H54 (cell line): Measurements from ENCODE around the gene STEAP1B.
"Not testable (repeated sequence)": the region's sequence is repeated elsewhere in the genome, so short reads cannot be mapped to it uniquely, and the experiment has no call there.

Source experiments
- DNase-seq: peaks from one replicate; pipeline ENCODE4 v3.0.0; 2011; ENCODE audit warnings: low spot score, mixed read lengths; ENCODE audit not compliant: insufficient read length
- FAIRE-seq: peaks from 3 replicates; lab custom pipeline; 2011; peaks lifted over from hg19 to GRCh38; lab: Jason Lieb, UNC
- POLR2A ChIP-seq: IDR thresholded peaks from 2 replicates; pipeline ENCODE4 v1.6.1; 2011; ENCODE audit warnings: low read depth, mild to moderate bottlenecking, low read length

The STEAP1B gene

DNA sequence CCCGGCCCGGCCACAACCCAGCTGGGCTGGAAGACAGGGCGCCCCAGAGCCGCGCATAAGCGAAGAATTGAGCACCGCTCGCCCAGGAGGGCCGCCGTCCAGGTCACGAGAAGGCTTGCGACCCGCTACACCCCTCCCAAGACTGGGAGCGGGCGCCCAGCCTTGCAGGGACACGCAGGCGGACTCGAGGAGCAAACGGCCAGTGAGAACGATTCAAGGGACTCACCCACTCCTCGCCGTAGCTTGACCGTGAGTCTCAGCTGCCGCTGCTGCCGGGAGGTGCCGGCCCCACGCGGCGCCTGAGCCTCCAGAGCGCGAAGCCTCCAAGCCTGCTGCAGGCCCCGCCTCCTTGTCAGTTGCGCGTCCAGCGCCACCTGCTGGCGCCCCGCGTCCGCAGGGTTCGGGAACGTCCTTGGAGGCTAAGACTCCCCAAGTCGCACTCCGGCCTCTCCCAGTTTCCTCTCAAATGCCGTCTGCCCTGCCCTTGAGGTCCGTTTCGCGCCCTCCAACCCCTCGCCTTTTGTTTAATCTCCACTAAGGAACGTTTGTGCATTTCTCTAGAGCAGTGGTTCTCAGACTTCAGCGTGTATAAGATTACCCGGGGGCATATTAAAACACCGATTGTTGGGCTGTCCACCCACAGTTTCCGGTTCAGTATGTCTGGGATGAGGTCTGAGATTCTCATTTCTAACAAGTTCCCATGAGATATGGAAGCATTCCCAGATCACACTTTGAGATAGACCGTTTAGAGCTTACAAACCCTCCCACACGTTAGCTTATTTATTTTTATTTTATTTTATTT lies at the start of gene STEAP1B:
Gene STEAP1B (minus strand): TSS at position 301 of the 802 bp plus-strand sequence. CDS start 5,333 bp downstream, outside the sequence.
- not testable (repeated sequence) for DNase-seq, FAIRE-seq

DNA sequence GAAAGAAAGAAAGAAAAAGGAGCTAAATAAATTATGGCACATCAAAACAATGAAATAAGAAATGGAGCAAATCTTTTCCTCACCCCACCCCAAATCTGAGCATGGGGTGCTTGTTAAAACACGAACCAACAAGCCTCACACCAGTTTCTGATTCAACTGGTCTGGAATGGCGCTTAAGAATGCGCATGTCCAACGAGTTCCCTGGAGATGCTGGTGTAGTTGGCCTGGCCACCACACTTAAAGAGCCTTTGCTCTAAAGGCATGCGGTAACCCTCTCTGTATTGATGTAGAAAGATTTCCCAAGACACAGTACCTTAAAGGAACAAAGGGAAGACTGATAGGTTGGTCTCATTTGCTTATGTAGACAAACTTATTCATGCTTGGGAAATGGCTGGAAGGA lies 49.1 kb upstream of the STEAP1B start:
- FAIRE-seq (no peak), DNase-seq (no peak)
- TF ChIP-seq POLR2A, result no peak

DNA sequence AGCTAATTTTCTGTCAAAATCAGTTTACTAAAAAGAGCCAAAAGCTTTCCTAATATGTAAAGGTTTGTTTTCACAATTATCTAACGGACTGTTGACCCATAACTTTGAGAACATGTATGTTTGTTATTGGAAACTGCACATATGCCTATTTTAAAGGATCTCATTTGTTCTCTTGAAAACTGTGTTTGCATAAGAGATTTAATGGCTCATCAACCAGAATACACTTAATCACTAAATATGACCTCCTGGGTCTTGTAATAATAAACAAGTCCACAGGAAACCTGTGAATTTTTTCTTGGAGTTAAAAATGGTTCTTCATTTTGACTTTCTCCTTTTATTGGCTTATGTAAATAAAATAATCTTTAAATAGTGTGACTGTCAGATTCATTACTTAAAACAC lies 48.3 kb upstream of the STEAP1B start:
- TF ChIP-seq POLR2A, result no peak
- no peak for DNase-seq
- FAIRE-seq, result no peak

DNA sequence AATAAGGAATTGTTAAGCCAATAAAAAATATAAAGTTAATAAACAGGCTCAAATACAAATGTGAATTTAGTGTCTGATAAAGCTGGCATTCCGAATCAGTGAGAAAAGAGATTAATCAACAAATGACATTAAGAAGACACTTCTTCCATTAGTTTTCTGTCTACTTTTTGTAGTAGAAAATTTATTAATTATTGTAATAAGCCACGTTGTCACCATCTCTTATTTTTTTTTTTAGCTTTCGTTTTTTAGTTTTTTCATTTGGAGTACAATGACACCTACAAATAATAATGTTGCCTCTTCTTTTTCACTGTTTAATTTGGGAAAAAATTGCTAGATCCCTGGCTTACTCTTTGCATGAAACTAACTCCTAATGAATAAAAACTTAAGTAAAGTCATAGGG lies 46.8 kb upstream of the STEAP1B start:
- TF ChIP-seq POLR2A, result no peak
- DNase-seq, result no peak
- FAIRE-seq, result no peak

DNA sequence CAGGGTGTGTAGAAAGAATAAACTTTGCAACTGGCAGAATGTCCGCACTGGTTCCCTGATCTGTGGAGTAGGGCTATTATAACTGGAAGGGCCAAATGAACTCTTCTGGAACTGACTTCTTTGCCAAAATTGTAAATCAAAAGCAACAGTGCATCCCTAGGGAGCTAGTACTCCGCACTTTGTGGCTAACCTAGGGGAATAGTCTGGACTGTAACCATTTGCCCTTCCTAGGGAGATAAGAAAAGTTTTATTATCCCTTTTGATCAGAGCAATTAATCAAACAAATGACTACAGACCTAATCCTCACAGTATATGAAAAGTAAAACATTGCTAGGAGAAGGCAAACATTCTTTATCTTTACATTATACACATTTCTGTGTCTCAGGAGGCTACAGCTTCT lies 45.5 kb upstream of the STEAP1B start:
- no peak for FAIRE-seq
- TF ChIP-seq POLR2A, result no peak

DNA sequence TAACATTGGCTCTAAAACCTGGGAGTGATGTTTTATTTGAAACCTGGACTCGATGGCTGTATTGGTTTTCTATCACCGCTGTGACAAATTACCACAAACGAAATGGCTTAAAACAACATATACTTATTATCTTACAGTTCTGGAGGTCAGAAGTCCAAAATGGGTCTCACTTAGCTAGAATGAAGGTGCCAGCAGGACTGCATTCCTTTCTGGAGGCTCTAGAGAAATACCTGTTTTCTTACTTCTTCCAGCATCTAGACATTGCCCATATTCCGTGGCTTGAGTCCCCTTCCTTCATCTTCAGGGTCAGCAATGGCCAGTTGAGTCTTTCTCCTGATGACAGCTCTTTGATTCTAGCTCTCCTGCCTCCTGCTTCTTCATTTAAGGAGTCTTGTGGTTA lies 44.3 kb upstream of the STEAP1B start:
- no peak for TF ChIP-seq POLR2A
- FAIRE-seq, result no peak
- DNase-seq, result no peak

More for the DNA sequence above, 45.5 kb upstream of the STEAP1B start:
- no peak for DNase-seq

DNA sequence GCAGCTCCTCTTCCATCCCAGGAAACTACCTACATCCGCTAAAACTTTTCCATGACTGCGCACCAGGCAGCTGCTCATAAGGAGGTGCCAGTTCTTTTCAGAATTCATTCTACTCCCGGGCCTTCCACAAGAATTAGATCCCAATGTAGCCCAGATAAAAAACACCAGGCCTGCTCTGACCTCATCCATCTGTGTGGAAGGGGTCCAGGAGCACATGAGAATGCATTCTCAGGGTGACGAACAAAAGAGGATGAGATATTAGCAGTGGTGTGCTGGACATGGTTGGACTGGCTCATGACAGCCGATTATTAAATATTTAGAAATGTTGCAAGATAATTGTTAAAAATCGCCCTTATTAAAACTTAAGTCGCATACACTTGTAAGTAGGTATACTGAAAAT lies 43.2 kb upstream of the STEAP1B start:
- DNase-seq (no peak), FAIRE-seq (no peak)
- no peak for TF ChIP-seq POLR2A

DNA sequence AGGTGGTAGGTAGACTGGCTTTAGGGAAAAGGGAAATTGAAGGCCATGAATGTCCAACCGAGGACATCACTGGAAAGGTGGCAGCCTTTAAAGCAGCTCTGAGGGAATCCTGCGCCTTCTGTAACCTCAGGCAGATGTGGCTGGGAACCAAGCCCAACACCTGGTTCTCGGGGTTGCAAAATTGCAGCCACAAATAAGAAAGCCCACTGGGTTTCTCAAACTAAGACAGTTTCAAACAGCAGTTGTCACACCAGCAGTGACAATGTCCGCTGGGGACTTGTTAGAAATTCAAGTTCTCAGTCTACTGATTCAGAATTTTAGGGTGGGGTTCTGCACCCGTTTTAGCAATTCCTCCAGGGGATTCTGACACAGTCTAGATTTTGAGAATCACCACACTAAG lies 42.7 kb upstream of the STEAP1B start:
- no peak for DNase-seq
- no peak for FAIRE-seq
- TF ChIP-seq POLR2A, result no peak

DNA sequence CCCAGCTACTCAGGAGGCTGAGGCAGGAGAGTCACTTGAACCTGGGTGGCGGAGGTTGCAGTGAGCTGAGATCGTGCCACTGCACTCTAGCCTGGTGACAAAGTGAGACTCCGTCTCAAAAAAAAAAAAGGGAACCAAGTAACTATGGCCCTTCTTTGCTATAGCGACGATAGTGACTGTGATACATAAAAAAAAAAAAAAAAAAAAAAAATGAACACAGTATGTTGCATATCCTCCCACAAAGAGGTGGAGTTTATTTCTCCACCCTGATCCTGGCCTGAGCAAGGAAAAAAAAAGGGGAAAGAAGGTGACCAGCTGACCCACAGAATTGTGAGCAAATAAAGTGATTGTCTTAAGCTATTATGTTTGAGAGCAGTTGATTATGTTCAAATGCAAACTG lies 42.3 kb upstream of the STEAP1B start:
- DNase-seq (no peak), FAIRE-seq (no peak)
- no peak for TF ChIP-seq POLR2A

DNA sequence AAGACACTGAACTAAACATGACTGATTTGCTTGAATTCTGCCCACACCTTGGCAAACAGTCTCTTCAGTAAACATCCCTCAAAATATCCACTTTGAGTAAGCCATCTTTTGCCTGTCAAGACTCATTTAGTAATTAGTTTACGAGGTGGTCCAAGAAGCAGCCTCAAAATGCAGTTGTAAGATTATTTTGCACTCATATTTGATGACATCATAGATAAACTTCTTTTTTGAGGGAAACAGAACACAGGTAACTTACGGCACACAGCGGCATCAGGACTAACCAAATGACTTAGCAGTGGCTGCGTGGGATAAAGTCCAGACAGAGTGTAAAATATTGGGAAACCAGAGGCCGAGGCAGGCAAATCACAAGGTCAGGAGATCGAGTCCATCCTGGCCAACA lies 41.8 kb upstream of the STEAP1B start:
- TF ChIP-seq POLR2A, result no peak
- no peak for FAIRE-seq
- DNase-seq, result no peak

DNA sequence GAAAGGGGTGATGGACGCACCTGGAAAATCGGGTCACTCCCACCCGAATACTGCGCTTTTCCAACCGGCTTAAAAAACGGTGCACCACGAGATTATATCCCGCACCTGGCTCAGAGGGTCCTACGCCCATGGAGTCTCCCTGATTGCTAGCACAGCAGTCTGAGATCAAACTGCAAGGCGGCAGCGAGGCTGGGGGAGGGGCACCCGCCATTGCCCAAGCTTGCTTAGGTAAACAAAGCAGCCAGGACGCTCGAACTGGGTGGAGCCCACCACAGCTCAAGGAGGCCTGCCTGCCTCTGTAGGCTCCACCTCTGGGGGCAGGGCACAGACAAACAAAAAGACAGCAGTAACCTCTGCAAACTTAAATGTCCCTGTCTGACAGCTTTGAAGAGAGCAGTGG lies 28.5 kb upstream of the STEAP1B start:
- DNase-seq, FAIRE-seq: not testable (repeated sequence)

DNA sequence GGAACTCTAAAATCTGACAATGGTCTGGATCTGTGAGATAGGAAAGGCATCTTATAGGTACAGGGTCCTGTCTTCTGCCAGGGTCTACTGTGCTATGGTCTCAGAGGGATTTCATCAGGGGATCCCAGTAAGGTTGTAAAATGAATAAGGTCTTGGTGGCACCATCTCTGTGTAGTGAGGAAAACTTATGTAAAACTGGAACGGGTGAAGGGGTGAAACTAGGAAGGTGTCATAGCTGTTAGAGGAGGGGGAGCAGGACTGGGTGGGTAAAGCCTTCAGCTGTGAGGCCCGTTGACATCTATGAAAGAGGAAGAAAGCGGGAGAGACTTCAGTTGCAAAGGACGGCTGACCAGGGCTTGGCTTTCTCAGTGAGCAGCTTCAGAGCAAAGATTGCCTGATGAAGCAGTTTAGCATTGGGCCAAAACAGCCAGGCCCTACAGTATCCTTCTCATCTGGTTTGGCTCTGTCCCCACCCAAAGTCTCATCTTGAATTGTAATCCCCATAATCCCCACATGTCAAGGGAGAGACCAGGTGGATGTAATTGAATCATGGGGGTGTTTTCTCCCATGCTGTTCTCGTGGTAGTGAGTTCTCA lies 24.5 kb upstream of the STEAP1B start:
- not testable (repeated sequence) for DNase-seq, FAIRE-seq

DNA sequence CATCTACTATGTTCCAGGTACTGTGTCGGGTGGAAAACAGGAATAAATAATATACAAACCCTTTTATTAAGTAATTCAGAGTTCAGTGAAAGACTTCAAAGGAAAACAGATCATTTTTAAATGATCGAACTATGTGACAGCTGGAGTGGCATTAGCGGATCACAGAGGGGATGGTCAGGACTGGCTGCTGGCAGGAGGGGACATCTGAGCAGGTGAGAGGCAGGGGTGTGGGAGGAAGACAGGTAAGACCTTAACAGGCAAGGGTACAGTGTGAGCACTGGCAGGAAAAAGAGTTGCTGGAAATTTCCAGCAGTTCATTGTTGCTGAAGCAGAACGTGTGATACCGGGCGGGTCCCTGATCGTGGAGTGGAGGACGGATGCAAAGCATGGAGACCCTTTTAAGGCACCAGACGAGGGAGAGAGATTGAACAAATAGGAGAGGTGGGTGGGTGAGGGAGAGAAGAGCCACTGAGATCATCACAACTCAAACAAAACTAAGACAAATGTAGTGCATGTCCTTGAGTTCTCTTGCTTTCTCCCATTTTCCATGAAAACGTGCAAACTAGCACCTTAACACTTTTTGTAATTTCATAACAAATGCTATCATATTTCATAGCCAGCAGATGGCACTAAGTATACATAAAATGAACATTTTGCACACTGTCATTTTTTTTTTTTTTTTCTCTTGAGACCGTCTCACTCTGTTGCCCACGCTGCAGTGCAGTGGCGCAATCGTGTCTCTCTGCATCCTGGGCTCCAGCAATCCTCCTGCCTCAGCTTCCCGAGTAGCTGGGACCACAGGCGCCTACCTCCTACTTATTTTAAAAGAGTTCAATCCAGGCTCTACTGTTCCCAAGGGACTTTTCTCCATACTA lies 23.7 kb upstream of the STEAP1B start:
- not testable (repeated sequence) for DNase-seq, FAIRE-seq

DNA sequence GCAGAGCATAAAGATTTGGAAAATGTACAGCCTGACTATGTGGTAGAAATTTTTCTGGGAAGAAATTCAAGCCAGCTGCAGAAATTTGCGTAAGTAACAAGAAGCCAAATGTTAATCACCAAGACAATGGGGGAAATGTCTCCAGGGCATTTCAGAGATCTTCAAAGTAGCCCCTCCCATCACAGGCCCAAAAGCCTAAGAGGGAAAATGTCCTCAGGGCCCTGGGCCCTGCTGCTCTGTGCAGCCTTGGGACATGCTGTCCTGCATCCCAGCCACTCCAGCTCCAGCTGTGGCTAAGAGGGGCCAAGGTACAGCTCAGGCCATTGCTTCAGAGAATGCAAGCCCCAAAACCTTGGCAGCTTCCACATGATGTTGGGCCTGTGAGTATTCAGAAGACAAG lies 19.6 kb upstream of the STEAP1B start:
- not testable (repeated sequence) for DNase-seq, FAIRE-seq

DNA sequence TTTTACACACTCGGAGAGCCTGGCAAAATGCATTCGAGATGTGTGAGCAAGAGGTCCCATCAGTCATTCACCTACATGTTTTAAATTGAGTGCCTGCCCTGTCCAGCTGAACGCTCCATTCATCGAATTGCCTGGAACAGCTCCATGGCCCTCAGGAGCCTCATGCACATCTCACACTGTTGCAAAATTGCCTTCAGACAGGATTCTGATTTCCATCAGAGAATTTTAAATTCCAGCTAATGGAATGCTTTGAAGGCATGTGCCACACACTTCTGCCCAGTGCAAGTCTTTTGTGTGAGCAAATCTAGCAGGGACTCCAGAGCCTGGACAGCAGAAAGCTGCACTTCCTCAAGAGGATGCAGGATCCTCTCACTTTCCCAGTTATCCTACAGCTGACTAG lies 17.0 kb upstream of the STEAP1B start:
- not testable (repeated sequence) for DNase-seq, FAIRE-seq

DNA sequence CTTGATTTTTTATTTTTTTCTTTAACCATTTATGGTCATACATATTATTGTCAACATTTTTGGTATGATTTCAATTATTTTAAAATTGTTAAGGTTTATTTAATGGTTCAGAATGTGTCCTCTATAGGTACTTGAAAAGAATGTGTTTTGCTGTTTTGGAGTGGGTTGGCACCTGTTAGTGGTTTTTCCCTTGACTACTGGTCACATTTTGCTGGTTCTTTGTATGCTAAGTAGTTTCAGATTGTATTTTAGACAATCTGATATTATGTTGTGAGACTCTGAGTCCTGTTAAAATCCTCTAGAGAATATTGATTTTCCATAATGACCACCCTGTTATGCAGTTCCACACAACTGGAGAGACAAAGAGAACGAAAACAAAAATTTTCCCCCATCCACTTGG lies 15.0 kb upstream of the STEAP1B start:
- peak; percentile 6 for FAIRE-seq
- not testable (repeated sequence) for DNase-seq

DNA sequence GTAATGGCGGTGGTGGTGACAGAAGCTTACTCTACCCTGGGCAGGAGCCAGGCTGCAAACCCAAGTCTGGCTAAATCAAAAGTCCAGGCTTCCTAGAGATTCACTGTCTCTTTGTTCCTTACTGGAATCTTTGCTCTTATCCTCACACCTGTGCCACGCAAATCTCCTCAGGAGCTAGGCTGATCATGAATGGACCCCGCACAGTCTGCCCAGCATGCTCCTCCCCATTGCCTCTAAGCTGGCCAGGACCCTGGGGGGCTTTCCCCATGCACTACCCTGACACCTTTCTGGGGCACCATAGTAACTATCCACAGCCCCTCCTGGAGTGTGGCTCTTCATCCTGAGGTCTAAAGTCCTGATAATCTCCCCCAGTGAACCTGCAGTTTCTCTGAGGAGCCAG lies 7.3 kb upstream of the STEAP1B start:
- FAIRE-seq, result not testable (repeated sequence)

DNA sequence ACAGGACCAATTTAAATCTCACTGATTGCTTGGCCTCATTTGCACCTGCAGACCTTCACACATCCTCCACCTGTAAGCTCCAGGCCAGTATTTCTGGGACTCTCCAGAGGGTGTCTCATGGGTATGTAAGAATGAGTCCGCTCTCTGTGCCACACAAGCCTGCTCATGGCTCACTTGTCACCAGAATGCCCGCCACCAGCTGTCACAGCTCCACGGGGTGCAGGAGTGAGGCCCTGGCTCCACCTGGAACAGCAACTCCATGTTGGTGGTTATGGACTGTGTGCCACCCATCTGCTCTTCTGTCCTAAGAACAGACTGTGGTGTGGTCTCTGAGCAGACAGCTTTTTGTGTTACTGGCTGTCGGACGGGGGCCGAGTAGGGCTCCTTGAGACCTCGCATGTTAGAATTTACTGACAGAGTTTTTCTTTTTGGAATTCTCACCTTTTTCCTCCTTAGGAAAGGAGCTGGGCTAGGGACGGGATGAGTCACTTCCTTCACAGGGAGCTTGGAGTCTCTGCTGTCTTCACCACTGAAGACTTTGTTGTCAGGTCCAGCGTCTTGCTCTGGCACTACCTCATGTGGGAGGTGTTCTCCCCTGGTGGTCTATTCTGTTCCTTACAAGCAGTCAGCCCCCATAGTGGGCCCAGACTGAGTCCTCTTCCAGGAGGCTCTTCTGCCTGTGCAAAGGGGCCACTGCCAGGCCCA lies 6.5 kb upstream of the STEAP1B start:
- DNase-seq, FAIRE-seq: not testable (repeated sequence)

More for the DNA sequence above, 7.3 kb upstream of the STEAP1B start:
- DNase-seq, result not testable (repeated sequence)

DNA sequence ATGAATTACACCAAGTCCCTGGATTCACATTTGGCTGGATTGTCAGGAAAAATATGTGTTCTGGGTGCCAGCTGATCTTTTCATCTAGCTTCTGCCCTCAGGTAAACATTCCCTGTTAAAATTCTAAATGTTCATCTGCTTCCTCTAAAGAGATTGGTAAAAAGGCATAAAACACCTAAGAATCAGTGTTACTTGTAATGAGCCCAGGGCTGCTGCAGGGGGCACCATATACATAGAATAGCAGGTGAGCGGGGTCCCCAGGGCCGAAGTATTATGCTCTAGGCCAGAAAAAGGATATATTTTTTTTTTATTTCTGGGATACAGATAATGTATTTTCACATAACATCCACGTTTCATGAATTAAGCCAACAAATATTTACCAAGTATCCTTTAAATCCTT lies 4.5 kb upstream of the STEAP1B start:
- not testable (repeated sequence) for FAIRE-seq, DNase-seq
